ENCODE data around the gene DLGAP1.

DNA sequence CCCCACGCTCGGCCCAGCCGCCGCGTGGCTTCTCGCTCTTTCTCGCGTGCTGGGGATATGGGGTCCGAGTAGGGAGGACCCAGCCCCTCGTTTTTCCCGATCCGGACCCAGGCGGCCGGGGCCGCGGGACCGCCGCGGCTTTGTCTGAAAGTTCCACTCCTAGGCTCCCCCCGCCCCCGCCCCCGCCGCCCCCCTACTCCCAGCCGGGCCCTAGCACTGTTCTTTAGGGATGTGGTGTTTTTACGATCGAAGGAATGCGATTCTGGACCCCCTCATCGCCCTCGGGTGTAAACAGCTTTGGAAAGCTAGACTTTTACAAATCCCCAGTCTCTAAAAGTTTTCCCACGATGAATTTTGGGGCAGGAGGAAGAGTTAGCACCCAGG lies 1004.3 kb downstream of the DLGAP1 start:
- TF ChIP-seq TAF1 (IDR thresholded peaks at IDR 0.05; ENCODE audit: low read depth, low read length) (no peak), EZH2 (IDR thresholded peaks at IDR 0.05; ENCODE audit: low read depth, low read length, severe bottlenecking) (no peak), GTF2F1 (IDR thresholded peaks at IDR 0.05; ENCODE audit: borderline replicate concordance, low read depth, low read length) (no peak), ASH2L (IDR thresholded peaks at IDR 0.05; ENCODE audit: low read length) (no peak), NRF1 (IDR thresholded peaks at IDR 0.05; ENCODE audit: low read depth, low read length) (no peak), TAF7 (optimal IDR thresholded peaks at IDR 0.05; ENCODE audit: borderline replicate concordance, low read depth, low read length) (no peak), PHF8 (conservative IDR thresholded peaks at IDR 0.05; ENCODE audit: low read depth, low read length) (no peak), POLR2A (IDR thresholded peaks at IDR 0.05; ENCODE audit: control extremely low read depth in 1 of 2, low read depth in 2 of 2, low read length in 2 of 2) (no peak), RFX5 (IDR thresholded peaks at IDR 0.05; ENCODE audit: borderline replicate concordance, low read depth, low read length) (no peak), EGR1 (IDR thresholded peaks at IDR 0.05; ENCODE audit: borderline replicate concordance, low read depth, low read length) (no peak), JUN (IDR thresholded peaks at IDR 0.05; ENCODE audit: low read depth, low read length) (no peak)
- TF ChIP-seq, protein P1, sequence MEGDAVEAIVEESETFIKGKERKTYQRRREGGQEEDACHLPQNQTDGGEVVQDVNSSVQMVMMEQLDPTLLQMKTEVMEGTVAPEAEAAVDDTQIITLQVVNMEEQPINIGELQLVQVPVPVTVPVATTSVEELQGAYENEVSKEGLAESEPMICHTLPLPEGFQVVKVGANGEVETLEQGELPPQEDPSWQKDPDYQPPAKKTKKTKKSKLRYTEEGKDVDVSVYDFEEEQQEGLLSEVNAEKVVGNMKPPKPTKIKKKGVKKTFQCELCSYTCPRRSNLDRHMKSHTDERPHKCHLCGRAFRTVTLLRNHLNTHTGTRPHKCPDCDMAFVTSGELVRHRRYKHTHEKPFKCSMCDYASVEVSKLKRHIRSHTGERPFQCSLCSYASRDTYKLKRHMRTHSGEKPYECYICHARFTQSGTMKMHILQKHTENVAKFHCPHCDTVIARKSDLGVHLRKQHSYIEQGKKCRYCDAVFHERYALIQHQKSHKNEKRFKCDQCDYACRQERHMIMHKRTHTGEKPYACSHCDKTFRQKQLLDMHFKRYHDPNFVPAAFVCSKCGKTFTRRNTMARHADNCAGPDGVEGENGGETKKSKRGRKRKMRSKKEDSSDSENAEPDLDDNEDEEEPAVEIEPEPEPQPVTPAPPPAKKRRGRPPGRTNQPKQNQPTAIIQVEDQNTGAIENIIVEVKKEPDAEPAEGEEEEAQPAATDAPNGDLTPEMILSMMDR (IDR thresholded peaks at IDR 0.05; ENCODE audit: control extremely low read depth in 1 of 3, insufficient read depth in 1 of 3, low read depth in 1 of 3, low read length in 3 of 3): no peak
- TF ChIP-seq, protein P2, sequence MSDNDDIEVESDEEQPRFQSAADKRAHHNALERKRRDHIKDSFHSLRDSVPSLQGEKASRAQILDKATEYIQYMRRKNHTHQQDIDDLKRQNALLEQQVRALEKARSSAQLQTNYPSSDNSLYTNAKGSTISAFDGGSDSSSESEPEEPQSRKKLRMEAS (IDR thresholded peaks at IDR 0.05): no peak
- TF ChIP-seq, protein P3, sequence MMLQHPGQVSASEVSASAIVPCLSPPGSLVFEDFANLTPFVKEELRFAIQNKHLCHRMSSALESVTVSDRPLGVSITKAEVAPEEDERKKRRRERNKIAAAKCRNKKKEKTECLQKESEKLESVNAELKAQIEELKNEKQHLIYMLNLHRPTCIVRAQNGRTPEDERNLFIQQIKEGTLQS (IDR thresholded peaks at IDR 0.05; ENCODE audit: insufficient read depth, low read depth, low read length): no peak
